Measurements from ENCODE around the gene RBM12.

DNA sequence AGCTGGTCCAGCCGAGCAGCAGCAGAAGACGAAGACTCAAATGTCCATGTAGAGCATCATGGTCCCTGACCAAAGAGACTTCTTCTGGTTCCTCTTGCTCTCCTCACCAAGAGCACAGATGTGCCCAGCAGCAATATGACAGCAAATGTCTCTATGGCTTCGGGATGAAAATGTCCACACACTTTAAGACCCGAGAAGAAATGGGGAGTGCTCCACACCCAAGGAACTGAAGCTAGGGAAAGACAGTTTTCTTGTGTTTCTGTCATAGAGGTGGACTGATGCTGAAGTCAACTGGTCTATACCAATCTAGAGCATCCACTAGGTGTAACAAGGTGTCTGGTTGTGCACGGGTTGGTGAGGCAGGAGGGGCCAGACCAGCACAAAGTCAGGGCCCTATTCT, 4.5 kb upstream of the RBM12 start:
- TF ChIP-seq, protein P1, sequence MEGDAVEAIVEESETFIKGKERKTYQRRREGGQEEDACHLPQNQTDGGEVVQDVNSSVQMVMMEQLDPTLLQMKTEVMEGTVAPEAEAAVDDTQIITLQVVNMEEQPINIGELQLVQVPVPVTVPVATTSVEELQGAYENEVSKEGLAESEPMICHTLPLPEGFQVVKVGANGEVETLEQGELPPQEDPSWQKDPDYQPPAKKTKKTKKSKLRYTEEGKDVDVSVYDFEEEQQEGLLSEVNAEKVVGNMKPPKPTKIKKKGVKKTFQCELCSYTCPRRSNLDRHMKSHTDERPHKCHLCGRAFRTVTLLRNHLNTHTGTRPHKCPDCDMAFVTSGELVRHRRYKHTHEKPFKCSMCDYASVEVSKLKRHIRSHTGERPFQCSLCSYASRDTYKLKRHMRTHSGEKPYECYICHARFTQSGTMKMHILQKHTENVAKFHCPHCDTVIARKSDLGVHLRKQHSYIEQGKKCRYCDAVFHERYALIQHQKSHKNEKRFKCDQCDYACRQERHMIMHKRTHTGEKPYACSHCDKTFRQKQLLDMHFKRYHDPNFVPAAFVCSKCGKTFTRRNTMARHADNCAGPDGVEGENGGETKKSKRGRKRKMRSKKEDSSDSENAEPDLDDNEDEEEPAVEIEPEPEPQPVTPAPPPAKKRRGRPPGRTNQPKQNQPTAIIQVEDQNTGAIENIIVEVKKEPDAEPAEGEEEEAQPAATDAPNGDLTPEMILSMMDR (IDR thresholded peaks at IDR 0.05): no peak
- no peak for TF ChIP-seq POLR2A (IDR thresholded peaks at IDR 0.05)

Measured in heart left ventricle (tissue), 13 donors.